ENCODE data around the gene MAGEA3. TPM values are rescaled to one million over a fixed set of nuclear protein-coding genes. Genes with fewer than 3 reads are reported as not detected.
"Not testable (repeated sequence)": the region's sequence is repeated elsewhere in the genome, so short reads cannot be mapped to it uniquely, and the experiment has no call there.

Gene MAGEA3
- polyA plus RNA-seq, 4 donors, result not detected

DNA sequence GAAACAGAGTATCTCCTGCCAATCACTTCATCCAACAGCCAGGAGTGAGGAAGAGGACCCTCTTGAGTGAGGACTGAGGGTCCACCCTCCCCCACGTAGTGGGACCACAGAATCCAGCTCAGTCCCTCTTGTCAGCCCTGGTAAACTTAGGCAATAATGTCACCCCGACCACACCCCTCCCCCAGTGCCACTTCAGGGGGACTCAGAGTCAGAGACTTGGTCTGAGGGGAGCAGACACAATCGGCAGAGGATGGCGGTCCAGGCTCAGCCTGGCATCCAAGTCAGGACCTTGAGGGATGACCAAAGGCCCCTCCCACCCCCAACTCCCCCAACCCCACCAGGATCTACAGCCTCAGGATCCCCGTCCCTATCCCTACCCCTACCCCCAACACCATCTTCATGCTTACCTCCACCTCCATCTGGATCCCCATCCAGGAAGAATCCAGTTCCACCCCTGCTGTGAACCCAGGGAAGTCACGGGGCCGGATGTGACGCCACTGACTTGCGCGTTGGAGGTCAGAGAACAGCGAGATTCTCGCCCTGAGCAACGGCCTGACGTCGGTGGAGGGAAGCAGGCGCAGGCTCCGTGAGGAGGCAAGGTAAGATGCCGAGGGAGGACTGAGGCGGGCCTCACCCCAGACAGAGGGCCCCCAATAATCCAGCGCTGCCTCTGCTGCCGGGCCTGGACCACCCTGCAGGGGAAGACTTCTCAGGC lies 34.8 kb downstream of the MAGEA3 start, which contains the start of the genes CSAG1 and MAGEA12:
TSS of gene CSAG1 (minus strand) at position 461 of the 715 bp plus-strand sequence. CDS start 1,261 bp downstream, outside the sequence.
TSS of gene MAGEA12 (plus strand) at position 497 of the 715 bp plus-strand sequence. CDS start 2,405 bp downstream, outside the sequence.
- WGBS, 3 donors, result 73 to 88% (median 87%) methylated on average over 7 to 20 of the region's 21 CpGs
- DNase-seq (no peak), FAIRE-seq (no peak)
- Histone ChIP-seq H3K36me3 (ENCODE audit: control insufficient read depth in 3 of 3, insufficient read depth in 2 of 3, low read depth in 1 of 3, low read length in 3 of 3) (no peaks in the 10 kb centered on the region), H3K4me1 (ENCODE audit: control insufficient read depth in 3 of 3, insufficient read depth in 2 of 3, low read depth in 1 of 3, low read length in 2 of 3) (no peaks in the 10 kb centered on the region), H3K9me3 (ENCODE audit: control insufficient read depth in 2 of 2, insufficient read depth in 1 of 2, low read depth in 1 of 2, low read length in 1 of 2) (no peaks in the 10 kb centered on the region), H3K27me3 (ENCODE audit: control insufficient read depth in 3 of 3, insufficient read depth in 3 of 3, low read length in 3 of 3) (no peaks in the 10 kb centered on the region), H3K27ac (ENCODE audit: low read depth in 1 of 3, low read length in 2 of 3) (no peak within 1 kb of the TSS), H3K4me3 (ENCODE audit: low read depth in 1 of 3, low read length in 3 of 3) (no peak within 1 kb of the TSS)

DNA sequence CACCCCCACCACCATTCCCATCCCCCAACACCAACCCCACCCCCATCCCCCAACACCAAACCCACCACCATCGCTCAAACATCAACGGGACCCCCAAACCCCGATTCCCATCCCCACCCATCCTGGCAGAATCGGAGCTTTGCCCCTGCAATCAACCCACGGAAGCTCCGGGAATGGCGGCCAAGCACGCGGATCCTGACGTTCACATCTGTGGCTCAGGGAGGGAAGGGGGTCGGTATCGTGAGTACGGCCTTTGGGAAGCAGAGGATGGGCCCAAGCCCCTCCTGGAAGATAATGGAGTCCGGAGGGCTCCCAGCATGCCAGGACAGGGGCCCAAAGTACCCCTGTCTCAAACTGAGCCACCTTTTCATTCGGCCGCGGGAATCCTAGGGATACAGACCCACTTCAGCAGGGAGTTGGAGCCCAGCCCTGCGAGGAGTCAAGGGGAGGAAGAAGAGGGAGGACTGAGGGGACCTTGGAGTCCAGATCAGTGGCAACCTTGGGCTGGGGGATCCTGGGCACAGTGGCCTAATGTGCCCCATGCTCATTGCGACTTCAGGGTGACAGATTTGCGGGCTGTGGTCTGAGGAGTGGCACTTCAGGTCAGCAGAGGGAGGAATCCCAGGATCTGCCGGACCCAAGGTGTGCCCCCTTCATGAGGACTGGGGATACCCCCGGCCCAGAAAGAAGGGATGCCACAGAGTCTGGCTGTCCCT lies 35.7 kb downstream of the MAGEA3 start:
- not testable (repeated sequence) for DNase-seq, FAIRE-seq

DNA sequence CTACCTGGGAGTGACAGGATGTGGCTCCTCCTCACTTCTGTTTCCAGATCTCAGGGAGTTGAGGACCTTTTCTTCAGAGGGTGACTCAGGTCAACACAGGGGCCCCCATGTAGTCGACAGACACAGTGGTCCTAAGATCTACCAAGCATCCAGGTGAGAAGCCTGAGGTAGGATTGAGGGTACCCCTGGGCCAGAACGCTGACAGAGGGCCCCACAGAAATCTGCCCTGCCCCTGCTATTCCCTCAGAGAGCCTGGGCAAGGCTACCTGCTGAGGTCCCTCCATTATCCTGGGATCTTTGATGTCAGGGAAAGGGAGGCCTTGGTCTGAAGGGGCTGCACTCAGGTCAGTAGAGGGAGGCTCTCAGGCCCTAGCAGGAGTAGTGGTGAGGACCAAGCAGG lies 36.5 kb downstream of the MAGEA3 start:
- Histone ChIP-seq H3K27me3 (ENCODE audit: control insufficient read depth in 3 of 3, insufficient read depth in 3 of 3, low read length in 3 of 3) (no peaks in the 10 kb centered on the region), H3K36me3 (ENCODE audit: control insufficient read depth in 3 of 3, insufficient read depth in 2 of 3, low read depth in 1 of 3, low read length in 3 of 3) (no peaks in the 10 kb centered on the region), H3K27ac (ENCODE audit: low read depth in 1 of 3, low read length in 2 of 3) (no peak overlapping the region), H3K9me3 (ENCODE audit: control insufficient read depth in 2 of 2, insufficient read depth in 1 of 2, low read depth in 1 of 2, low read length in 1 of 2) (no peaks in the 10 kb centered on the region), H3K4me1 (ENCODE audit: control insufficient read depth in 3 of 3, insufficient read depth in 2 of 3, low read depth in 1 of 3, low read length in 2 of 3) (no peaks in the 10 kb centered on the region), H3K4me3 (ENCODE audit: low read depth in 1 of 3, low read length in 3 of 3) (no peak overlapping the region)
- DNase-seq, result no peak
- FAIRE-seq, result no peak
- WGBS, 3 donors, result 57 to 85% (median 80%) methylated on average over 2 of the region's 2 CpGs

More for the DNA sequence above, 35.7 kb downstream of the MAGEA3 start:
- not testable (repeated sequence) for H3K4me1 ChIP-seq (ENCODE audit: control insufficient read depth in 3 of 3, insufficient read depth in 2 of 3, low read depth in 1 of 3, low read length in 2 of 3); H3K27ac ChIP-seq (ENCODE audit: low read depth in 1 of 3, low read length in 2 of 3); H3K27me3 ChIP-seq (ENCODE audit: control insufficient read depth in 3 of 3, insufficient read depth in 3 of 3, low read length in 3 of 3); H3K9me3 ChIP-seq (ENCODE audit: control insufficient read depth in 2 of 2, insufficient read depth in 1 of 2, low read depth in 1 of 2, low read length in 1 of 2); H3K36me3 ChIP-seq (ENCODE audit: control insufficient read depth in 3 of 3, insufficient read depth in 2 of 3, low read depth in 1 of 3, low read length in 3 of 3); H3K4me3 ChIP-seq (ENCODE audit: low read depth in 1 of 3, low read length in 3 of 3)
- WGBS, 3 donors, result 93 to 94% (median 94%) methylated on average over 19 to 22 of the region's 22 CpGs

DNA sequence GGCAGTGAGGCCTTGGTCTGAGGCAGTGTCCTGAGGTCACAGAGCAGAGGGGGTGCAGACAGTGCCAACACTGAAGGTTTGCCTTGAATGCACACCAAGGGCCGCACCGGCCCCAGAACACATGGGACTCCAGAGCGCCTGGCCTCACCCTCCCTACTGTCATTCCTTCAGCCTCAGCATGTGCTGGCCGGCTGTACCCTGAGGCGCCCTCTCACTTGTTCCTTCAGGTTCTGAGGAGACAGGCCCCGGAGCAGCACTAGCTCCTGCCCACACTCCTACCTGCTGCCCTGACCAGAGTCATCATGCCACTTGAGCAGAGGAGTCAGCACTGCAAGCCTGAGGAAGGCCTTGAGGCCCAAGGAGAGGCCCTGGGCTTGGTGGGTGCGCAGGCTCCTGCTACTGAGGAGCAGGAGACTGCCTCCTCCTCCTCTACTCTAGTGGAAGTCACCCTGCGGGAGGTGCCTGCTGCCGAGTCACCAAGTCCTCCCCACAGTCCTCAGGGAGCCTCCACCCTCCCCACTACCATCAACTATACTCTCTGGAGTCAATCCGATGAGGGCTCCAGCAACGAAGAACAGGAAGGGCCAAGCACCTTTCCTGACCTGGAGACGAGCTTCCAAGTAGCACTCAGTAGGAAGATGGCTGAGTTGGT lies 37.4 kb downstream of the MAGEA3 start:
- H3K4me3 ChIP-seq (ENCODE audit: low read depth in 1 of 3, low read length in 3 of 3), result no peak overlapping the region
- H3K27ac ChIP-seq (ENCODE audit: low read depth in 1 of 3, low read length in 2 of 3), result no peak overlapping the region
- H3K9me3 ChIP-seq (ENCODE audit: control insufficient read depth in 2 of 2, insufficient read depth in 1 of 2, low read depth in 1 of 2, low read length in 1 of 2), result no peaks in the 10 kb centered on the region
- H3K27me3 ChIP-seq (ENCODE audit: control insufficient read depth in 3 of 3, insufficient read depth in 3 of 3, low read length in 3 of 3), result no peaks in the 10 kb centered on the region
- 89 to 96% (median 89%) methylated on average over 11 to 12 of the region's 12 CpGs for WGBS, 3 donors
- DNase-seq (no peak), FAIRE-seq (no peak)
- H3K36me3 ChIP-seq (ENCODE audit: control insufficient read depth in 3 of 3, insufficient read depth in 2 of 3, low read depth in 1 of 3, low read length in 3 of 3), result no peaks in the 10 kb centered on the region
- no peaks in the 10 kb centered on the region for H3K4me1 ChIP-seq (ENCODE audit: control insufficient read depth in 3 of 3, insufficient read depth in 2 of 3, low read depth in 1 of 3, low read length in 2 of 3)

DNA sequence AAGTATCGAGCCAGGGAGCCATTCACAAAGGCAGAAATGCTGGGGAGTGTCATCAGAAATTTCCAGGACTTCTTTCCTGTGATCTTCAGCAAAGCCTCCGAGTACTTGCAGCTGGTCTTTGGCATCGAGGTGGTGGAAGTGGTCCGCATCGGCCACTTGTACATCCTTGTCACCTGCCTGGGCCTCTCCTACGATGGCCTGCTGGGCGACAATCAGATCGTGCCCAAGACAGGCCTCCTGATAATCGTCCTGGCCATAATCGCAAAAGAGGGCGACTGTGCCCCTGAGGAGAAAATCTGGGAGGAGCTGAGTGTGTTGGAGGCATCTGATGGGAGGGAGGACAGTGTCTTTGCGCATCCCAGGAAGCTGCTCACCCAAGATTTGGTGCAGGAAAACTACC lies 37.9 kb downstream of the MAGEA3 start:
- 82 to 87% (median 86%) methylated on average over 12 of the region's 12 CpGs for WGBS, 3 donors

DNA sequence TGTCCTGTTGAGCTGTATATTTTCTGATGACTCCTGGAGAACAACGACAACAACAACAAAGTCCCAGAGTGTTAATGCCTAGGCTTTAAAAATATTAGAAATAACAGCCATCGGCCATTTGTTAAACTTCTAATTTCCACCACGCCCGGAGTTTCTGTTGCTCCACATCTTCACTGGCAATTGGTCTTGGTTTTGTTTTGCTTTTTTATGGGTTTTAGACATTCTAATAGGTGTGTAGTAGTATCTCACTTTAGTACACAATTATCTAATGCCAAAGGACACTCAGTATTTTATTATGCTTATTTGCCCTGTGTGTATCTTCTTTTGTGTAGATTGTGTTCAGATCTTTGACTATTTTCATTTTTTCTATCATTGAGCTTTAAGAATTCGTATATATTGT lies 40.0 kb downstream of the MAGEA3 start:
- H3K4me3 ChIP-seq (ENCODE audit: low read depth in 1 of 3, low read length in 3 of 3), result no peak overlapping the region
- no peaks in the 10 kb centered on the region for H3K4me1 ChIP-seq (ENCODE audit: control insufficient read depth in 3 of 3, insufficient read depth in 2 of 3, low read depth in 1 of 3, low read length in 2 of 3)
- no peaks in the 10 kb centered on the region for H3K36me3 ChIP-seq (ENCODE audit: control insufficient read depth in 3 of 3, insufficient read depth in 2 of 3, low read depth in 1 of 3, low read length in 3 of 3)
- 79 to 92% (median 85%) methylated on average over 5 of the region's 5 CpGs for WGBS, 3 donors
- FAIRE-seq (no peak), DNase-seq (no peak)
- no peaks in the 10 kb centered on the region for H3K27me3 ChIP-seq (ENCODE audit: control insufficient read depth in 3 of 3, insufficient read depth in 3 of 3, low read length in 3 of 3)
- H3K9me3 ChIP-seq (ENCODE audit: control insufficient read depth in 2 of 2, insufficient read depth in 1 of 2, low read depth in 1 of 2, low read length in 1 of 2), result no peaks in the 10 kb centered on the region
- no peak overlapping the region for H3K27ac ChIP-seq (ENCODE audit: low read depth in 1 of 3, low read length in 2 of 3)

More for the DNA sequence above, 37.9 kb downstream of the MAGEA3 start:
- not testable (repeated sequence) for H3K4me1 ChIP-seq (ENCODE audit: control insufficient read depth in 3 of 3, insufficient read depth in 2 of 3, low read depth in 1 of 3, low read length in 2 of 3); DNase-seq; FAIRE-seq; H3K9me3 ChIP-seq (ENCODE audit: control insufficient read depth in 2 of 2, insufficient read depth in 1 of 2, low read depth in 1 of 2, low read length in 1 of 2); H3K27me3 ChIP-seq (ENCODE audit: control insufficient read depth in 3 of 3, insufficient read depth in 3 of 3, low read length in 3 of 3); H3K4me3 ChIP-seq (ENCODE audit: low read depth in 1 of 3, low read length in 3 of 3); H3K27ac ChIP-seq (ENCODE audit: low read depth in 1 of 3, low read length in 2 of 3); H3K36me3 ChIP-seq (ENCODE audit: control insufficient read depth in 3 of 3, insufficient read depth in 2 of 3, low read depth in 1 of 3, low read length in 3 of 3)

Other genes with a start within 250 kb of the MAGEA3 start
- 1 to 10 TPM in 1 of 4 donors, under 1 TPM in 1, not detected in 2; 0.48 to 1.3 TPM for gene GABRA3, start 247.5 kb upstream of the MAGEA3 start, polyA plus RNA-seq
- gene GABRQ, start 60.9 kb upstream of the MAGEA3 start, polyA plus RNA-seq, result 1 to 10 TPM in 1 of 4 donors, under 1 TPM in 1, not detected in 2; 0.09 to 1.1 TPM
- not detected for gene CSAG2, start 10.5 kb downstream of the MAGEA3 start, polyA plus RNA-seq
- not detected for gene MAGEA2B, start 15.8 kb downstream of the MAGEA3 start, polyA plus RNA-seq
- gene CSAG1, start 34.9 kb downstream of the MAGEA3 start, polyA plus RNA-seq, result not detected
- not detected for gene MAGEA12, start 35.0 kb downstream of the MAGEA3 start, polyA plus RNA-seq
- not detected for gene MAGEA2, start 55.0 kb downstream of the MAGEA3 start, polyA plus RNA-seq
- gene CSAG3, start 60.4 kb downstream of the MAGEA3 start, polyA plus RNA-seq, result under 1 TPM in 1 of 4 donors, not detected in 3; 0.12 TPM
- gene MAGEA6, start 70.9 kb downstream of the MAGEA3 start, polyA plus RNA-seq, result not detected
- gene CETN2, start 132.0 kb downstream of the MAGEA3 start, polyA plus RNA-seq, result 10 to 100 TPM; 11.1 to 29.1 (median 20.3) TPM
- 10 to 100 TPM; 13.8 to 28.4 (median 19.9) TPM for gene NSDHL, start 132.3 kb downstream of the MAGEA3 start, polyA plus RNA-seq
- gene ZNF185, start 199.3 kb downstream of the MAGEA3 start, polyA plus RNA-seq, result 1 to 10 TPM in 3 of 4 donors, under 1 TPM in 1; 0.45 to 1.8 (median 1.2) TPM